ENCODE data around the gene DNM1L. TPM values are rescaled to one million over a fixed set of nuclear protein-coding genes. Genes with fewer than 3 reads are reported as not detected.
"Not testable (repeated sequence)": the region's sequence is repeated elsewhere in the genome, so short reads cannot be mapped to it uniquely, and the experiment has no call there.

The DNM1L gene
- total RNA-seq, 2 donors from 2014 or later, result 44.7 to 67.6 TPM

- no peaks in the 10 kb centered on the region for H3K27me3 Mint-ChIP-seq
- H3K9me3 Mint-ChIP-seq, result no peaks in the 10 kb centered on the region
- H3K36me3 Mint-ChIP-seq (ENCODE audit: low read depth), result peaks cover 32% of the 10 kb centered on the region
- peaks cover 8% of the 10 kb centered on the region for H3K4me1 Mint-ChIP-seq
- H3K4me3 Mint-ChIP-seq, result peak overlapping the region; percentile 93
- no peak for ATAC-seq (replicated peaks)
- H3K27ac Mint-ChIP-seq, result peak overlapping the region; percentile 91
Measured at GRCh38 chr12:32680787-32681186, 1.7 kb downstream of the DNM1L start.

DNA sequence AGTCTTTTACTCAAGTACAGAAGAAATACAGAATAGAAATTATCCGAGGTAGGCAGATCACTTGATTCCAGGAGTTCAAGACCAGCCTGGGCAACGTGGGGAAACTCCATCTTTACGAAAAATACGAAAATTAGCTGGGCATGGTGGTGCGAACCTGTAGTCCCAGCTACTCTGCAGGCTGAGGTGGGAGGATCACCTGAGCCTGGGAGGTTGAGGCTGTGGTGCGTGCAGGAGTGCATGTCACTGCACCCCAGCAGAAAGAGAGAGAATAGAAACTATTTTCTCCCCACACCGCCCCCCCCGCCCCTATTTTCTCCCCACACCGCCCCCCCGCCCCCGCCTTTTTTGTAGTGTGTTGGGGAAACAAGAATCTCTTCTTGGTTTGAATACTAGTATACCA lies 2.2 kb downstream of the DNM1L start:
- no peak for ATAC-seq (replicated peaks)
- peak overlapping the region; percentile 91 for H3K27ac Mint-ChIP-seq
- no peaks in the 10 kb centered on the region for H3K9me3 Mint-ChIP-seq
- H3K27me3 Mint-ChIP-seq, result no peaks in the 10 kb centered on the region
- peaks cover 37% of the 10 kb centered on the region for H3K36me3 Mint-ChIP-seq (ENCODE audit: low read depth)
- H3K4me1 Mint-ChIP-seq, result peaks cover 8% of the 10 kb centered on the region
- peak overlapping the region; percentile 93 for H3K4me3 Mint-ChIP-seq

DNA sequence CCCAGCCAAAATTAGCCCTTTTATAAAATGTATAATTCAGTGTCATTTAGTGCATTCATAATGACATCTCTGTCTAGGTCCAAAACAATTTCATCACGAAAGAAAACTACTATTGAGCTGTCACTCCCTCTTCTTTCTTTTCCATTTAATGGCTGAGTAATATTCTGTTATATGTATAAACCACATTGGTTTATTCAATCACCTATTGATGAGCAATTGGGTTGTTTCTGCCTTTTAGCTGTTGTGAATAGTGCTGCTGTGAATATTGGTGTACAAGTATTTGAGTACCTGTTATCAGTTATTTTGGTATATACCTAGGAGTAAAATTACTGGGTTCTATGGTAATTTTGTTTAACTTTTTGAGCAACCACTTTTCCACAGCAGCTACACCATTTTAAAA lies 7.2 kb downstream of the DNM1L start:
- ATAC-seq (replicated peaks), result peak; percentile 37
- Mint-ChIP-seq H3K36me3 (ENCODE audit: low read depth) (peaks cover 42% of the 10 kb centered on the region), H3K27ac (no peak overlapping the region), H3K4me1 (peaks cover 15% of the 10 kb centered on the region), H3K4me3 (no peak overlapping the region), H3K27me3 (no peaks in the 10 kb centered on the region), H3K9me3 (no peaks in the 10 kb centered on the region)

DNA sequence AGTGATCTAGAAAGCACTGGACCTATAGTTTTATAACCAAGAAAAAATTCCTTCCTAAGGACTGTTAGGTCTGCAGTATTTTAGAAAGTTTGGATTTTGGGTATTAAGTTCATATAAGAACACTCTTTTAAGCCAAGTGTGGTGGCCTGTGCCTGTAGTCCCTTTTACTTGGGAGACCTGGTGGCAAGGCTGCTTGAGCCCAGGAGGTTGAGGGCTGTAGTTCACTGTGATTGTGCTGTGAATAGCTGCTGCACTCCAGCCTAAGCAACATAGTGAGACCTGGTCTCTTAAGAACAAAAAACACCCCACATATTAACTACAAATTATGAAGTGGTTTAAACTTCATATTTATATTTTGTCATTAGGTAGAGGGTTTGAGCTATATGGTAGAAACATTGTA lies 9.7 kb downstream of the DNM1L start:
- Mint-ChIP-seq H3K27me3 (no peaks in the 10 kb centered on the region), H3K9me3 (no peaks in the 10 kb centered on the region), H3K27ac (no peak overlapping the region), H3K4me1 (peaks cover 21% of the 10 kb centered on the region), H3K36me3 (ENCODE audit: low read depth) (peaks cover 35% of the 10 kb centered on the region), H3K4me3 (no peak overlapping the region)
- ATAC-seq (replicated peaks), result no peak

DNA sequence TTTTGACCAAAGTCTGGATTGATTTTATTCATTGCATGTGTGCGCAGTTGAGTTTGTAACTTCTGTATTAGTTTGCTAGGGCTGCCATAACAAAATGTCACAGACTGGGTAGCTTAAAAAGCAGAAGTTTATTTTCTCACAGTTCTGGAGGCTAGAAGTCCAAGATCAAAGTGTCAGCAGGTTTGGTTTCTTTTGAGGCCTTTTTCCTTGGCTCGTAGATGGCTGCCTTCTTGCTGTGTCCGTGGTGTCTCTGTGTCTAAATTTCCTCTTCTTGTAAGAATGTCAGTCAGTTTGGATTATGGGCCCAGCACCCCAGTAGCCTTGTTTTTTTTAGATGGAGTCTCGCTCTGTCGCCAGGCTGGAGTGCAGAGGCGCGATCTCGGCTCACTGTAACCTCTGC lies 11.8 kb downstream of the DNM1L start:
- Mint-ChIP-seq H3K9me3 (no peaks in the 10 kb centered on the region), H3K4me3 (no peak overlapping the region), H3K27ac (no peak overlapping the region), H3K36me3 (ENCODE audit: low read depth) (peaks cover 22% of the 10 kb centered on the region), H3K4me1 (peaks cover 21% of the 10 kb centered on the region), H3K27me3 (no peaks in the 10 kb centered on the region)
- ATAC-seq (replicated peaks), result no peak

- Mint-ChIP-seq H3K27ac (peak overlapping the region; percentile 43), H3K4me1 (peaks cover 20% of the 10 kb centered on the region), H3K27me3 (no peaks in the 10 kb centered on the region), H3K36me3 (ENCODE audit: low read depth) (peaks cover 15% of the 10 kb centered on the region), H3K9me3 (no peaks in the 10 kb centered on the region), H3K4me3 (no peak overlapping the region)
- ATAC-seq (replicated peaks), result peak; percentile 83
Measured at GRCh38 chr12:32692358-32692757, 13.3 kb downstream of the DNM1L start.

DNA sequence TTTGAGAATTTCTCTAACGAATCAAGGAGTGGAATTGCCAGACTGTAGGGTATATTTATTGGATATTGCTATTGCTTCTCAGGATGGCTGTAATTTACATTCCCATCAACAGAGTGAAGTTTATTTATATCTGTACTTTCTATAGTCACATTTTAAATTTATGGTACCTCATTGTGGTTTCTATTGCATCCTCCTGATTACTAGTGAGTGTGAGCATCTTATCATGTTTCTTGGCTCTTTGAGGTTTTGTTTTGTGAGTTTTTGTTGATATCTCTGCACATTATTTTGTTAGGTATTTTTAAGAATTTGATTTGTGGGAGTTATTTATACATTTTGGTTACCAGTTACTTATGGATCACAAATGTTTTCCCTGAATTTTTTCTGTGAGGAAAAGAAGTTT lies 13.9 kb downstream of the DNM1L start:
- H3K27me3 Mint-ChIP-seq, result no peaks in the 10 kb centered on the region
- H3K9me3 Mint-ChIP-seq, result no peaks in the 10 kb centered on the region
- peak overlapping the region; percentile 43 for H3K27ac Mint-ChIP-seq
- H3K36me3 Mint-ChIP-seq (ENCODE audit: low read depth), result peaks cover 15% of the 10 kb centered on the region
- H3K4me3 Mint-ChIP-seq, result no peak overlapping the region
- H3K4me1 Mint-ChIP-seq, result peaks cover 22% of the 10 kb centered on the region
- no peak for ATAC-seq (replicated peaks)

GRCh38 chr12:32695787-32696186 lies 16.7 kb downstream of the DNM1L start:
- Mint-ChIP-seq H3K4me3 (no peak overlapping the region), H3K4me1 (peaks cover 17% of the 10 kb centered on the region), H3K9me3 (no peaks in the 10 kb centered on the region), H3K27me3 (no peaks in the 10 kb centered on the region), H3K36me3 (ENCODE audit: low read depth) (peaks cover 15% of the 10 kb centered on the region), H3K27ac (no peak overlapping the region)
- ATAC-seq (replicated peaks), result no peak

GRCh38 chr12:32697445-32697844 lies 18.3 kb downstream of the DNM1L start:
- Mint-ChIP-seq H3K27ac (no peak overlapping the region), H3K4me1 (peaks cover 9% of the 10 kb centered on the region), H3K4me3 (no peak overlapping the region), H3K36me3 (ENCODE audit: low read depth) (peaks cover 21% of the 10 kb centered on the region), H3K27me3 (no peaks in the 10 kb centered on the region), H3K9me3 (no peaks in the 10 kb centered on the region)
- no peak for ATAC-seq (replicated peaks)

- Mint-ChIP-seq H3K4me3 (no peak overlapping the region), H3K9me3 (no peaks in the 10 kb centered on the region), H3K36me3 (ENCODE audit: low read depth) (peaks cover 30% of the 10 kb centered on the region), H3K27ac (no peak overlapping the region), H3K27me3 (no peaks in the 10 kb centered on the region), H3K4me1 (peaks cover 6% of the 10 kb centered on the region)
- ATAC-seq (replicated peaks), result no peak
Measured at GRCh38 chr12:32698285-32698684, 19.2 kb downstream of the DNM1L start.

DNA sequence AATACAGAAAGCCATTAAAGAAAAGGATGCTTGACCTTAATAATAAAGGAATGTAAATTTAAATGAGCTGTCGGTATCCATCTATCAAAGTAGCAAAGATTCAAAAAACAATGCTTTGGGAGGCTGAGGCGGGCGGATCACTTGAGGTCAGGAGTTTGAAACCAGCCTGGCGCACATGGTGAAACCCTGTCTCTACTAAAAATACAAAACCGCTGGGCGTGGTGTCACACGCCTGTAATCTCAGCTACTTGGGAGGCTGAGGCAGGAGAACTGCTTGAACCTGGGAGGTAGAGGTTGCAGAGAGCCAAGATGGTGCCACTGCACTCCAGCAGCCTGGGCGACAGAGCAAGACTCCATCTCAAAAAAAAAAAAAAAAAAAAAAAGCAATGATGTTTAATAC lies 20.3 kb downstream of the DNM1L start:
- H3K27ac Mint-ChIP-seq; H3K4me1 Mint-ChIP-seq; H3K27me3 Mint-ChIP-seq; ATAC-seq (replicated peaks); H3K4me3 Mint-ChIP-seq; H3K9me3 Mint-ChIP-seq: not testable (repeated sequence)
- peaks cover 31% of the 10 kb centered on the region for H3K36me3 Mint-ChIP-seq (ENCODE audit: low read depth)

GRCh38 chr12:32702473-32702872 lies 23.4 kb downstream of the DNM1L start:
- no peak overlapping the region for H3K27ac Mint-ChIP-seq
- H3K4me1 Mint-ChIP-seq, result peaks cover 1% of the 10 kb centered on the region
- H3K9me3 Mint-ChIP-seq, result no peaks in the 10 kb centered on the region

DNA sequence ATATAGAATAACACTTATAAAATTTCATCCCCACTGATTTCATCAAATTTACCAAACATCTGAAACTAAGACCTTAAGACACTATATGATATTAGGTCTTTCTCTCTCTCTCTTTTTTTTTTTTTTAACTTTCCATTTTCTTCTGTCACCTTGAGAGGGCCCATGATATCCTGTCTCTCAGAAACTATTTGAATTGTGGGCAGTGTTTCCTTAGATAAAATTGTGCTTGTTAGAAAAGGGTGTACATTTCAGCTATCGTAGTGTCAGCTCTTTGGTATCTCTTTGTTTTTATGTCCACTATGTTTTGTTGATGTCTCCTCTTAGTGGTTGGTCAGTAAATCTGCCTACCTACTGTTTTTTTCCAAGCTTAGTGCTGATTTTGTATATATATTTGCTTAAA lies 23.8 kb downstream of the DNM1L start:
- Mint-ChIP-seq H3K27ac (no peak overlapping the region), H3K4me1 (no peaks in the 10 kb centered on the region), H3K9me3 (no peaks in the 10 kb centered on the region), H3K4me3 (no peak overlapping the region), H3K36me3 (ENCODE audit: low read depth) (peaks cover 49% of the 10 kb centered on the region), H3K27me3 (no peaks in the 10 kb centered on the region)
- ATAC-seq (replicated peaks), result no peak

More at GRCh38 chr12:32702473-32702872, 23.4 kb downstream of the DNM1L start:
- Mint-ChIP-seq H3K27me3 (no peaks in the 10 kb centered on the region), H3K4me3 (no peak overlapping the region), H3K36me3 (ENCODE audit: low read depth) (peaks cover 44% of the 10 kb centered on the region)
- no peak for ATAC-seq (replicated peaks)

- Mint-ChIP-seq H3K27ac (no peak overlapping the region), H3K4me1 (no peaks in the 10 kb centered on the region), H3K9me3 (no peaks in the 10 kb centered on the region), H3K27me3 (no peaks in the 10 kb centered on the region), H3K36me3 (ENCODE audit: low read depth) (peaks cover 72% of the 10 kb centered on the region), H3K4me3 (no peak overlapping the region)
- no peak for ATAC-seq (replicated peaks)
Measured at GRCh38 chr12:32705783-32706182, 26.7 kb downstream of the DNM1L start.

- Mint-ChIP-seq H3K4me1 (no peaks in the 10 kb centered on the region), H3K27ac (peak overlapping the region; percentile 28), H3K27me3 (no peaks in the 10 kb centered on the region), H3K9me3 (no peaks in the 10 kb centered on the region), H3K4me3 (no peak overlapping the region), H3K36me3 (ENCODE audit: low read depth) (peaks cover 73% of the 10 kb centered on the region)
- ATAC-seq (replicated peaks), result peak; percentile 44
Measured at GRCh38 chr12:32706335-32707024, 27.4 kb downstream of the DNM1L start.

DNA sequence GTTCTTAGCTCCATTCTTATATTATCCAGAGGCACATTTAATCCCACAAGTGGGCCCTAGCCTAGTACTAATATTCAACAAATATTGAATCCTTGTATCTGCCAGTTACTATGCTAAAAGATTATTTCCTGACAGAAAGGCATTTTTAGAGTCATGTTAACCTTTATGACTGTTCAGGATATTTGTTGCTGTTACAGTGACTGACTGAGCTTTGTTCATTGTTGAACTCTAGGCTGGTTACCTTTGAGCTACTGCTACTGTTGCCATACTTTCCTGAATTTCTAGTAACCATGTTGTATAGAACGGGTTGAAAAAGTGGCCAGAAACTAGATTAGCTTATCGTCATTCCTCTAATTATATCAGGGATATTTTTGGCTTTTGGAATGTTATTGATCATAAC lies 29.8 kb downstream of the DNM1L start:
- Mint-ChIP-seq H3K4me3 (no peak overlapping the region), H3K27me3 (no peaks in the 10 kb centered on the region), H3K27ac (peak overlapping the region; percentile 63), H3K36me3 (ENCODE audit: low read depth) (peaks cover 78% of the 10 kb centered on the region), H3K4me1 (no peaks in the 10 kb centered on the region), H3K9me3 (no peaks in the 10 kb centered on the region)
- ATAC-seq (replicated peaks), result no peak

Data from activated T-helper 17 cell treated with anti-CD3 and anti-CD28 coated beads, Interleukin-2, amount 50 U/mL, for 72 hours (primary cell).